ENCODE data around the gene CSTPP1.

DNA sequence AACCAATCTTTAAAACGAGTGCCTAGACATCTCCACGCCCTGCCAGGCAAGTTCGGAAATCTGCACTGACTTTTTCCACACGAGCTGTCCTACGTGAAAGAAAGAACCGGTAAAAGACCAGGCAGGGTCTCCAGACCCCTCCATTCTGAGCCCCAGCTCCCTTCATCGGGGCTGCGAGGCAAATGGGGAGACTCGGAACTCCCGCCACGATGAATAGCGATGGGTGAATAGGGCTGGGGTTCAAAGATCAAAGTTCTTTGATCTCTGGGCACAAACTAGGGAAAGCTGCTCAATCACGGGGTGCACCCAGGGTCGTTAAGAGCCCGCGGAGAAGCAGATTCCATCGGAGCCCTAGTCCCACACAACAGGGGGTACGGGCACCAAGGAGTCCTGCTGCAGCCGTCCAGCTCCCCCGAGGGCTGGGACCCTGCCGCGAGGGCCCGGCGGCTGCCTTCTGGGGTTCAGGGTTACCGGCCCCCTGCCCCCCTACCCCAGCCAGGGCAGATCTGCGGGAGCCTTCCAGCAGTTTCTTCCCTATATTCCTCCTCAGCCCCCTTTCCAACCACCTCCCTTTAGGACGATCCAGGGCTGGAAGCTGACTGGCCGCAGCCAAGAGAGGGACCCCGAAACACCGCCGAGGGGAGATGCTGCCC lies 19.3 kb upstream of the CSTPP1 start:
- TF ChIP-seq, protein P1, sequence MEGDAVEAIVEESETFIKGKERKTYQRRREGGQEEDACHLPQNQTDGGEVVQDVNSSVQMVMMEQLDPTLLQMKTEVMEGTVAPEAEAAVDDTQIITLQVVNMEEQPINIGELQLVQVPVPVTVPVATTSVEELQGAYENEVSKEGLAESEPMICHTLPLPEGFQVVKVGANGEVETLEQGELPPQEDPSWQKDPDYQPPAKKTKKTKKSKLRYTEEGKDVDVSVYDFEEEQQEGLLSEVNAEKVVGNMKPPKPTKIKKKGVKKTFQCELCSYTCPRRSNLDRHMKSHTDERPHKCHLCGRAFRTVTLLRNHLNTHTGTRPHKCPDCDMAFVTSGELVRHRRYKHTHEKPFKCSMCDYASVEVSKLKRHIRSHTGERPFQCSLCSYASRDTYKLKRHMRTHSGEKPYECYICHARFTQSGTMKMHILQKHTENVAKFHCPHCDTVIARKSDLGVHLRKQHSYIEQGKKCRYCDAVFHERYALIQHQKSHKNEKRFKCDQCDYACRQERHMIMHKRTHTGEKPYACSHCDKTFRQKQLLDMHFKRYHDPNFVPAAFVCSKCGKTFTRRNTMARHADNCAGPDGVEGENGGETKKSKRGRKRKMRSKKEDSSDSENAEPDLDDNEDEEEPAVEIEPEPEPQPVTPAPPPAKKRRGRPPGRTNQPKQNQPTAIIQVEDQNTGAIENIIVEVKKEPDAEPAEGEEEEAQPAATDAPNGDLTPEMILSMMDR (IDR thresholded peaks at IDR 0.05; ENCODE audit: insufficient read depth, low read length): no peak
- no peak for TF ChIP-seq SPI1 (IDR thresholded peaks at IDR 0.05; ENCODE audit: borderline replicate concordance, low read depth)
- TF ChIP-seq POLR2AphosphoS5 (IDR thresholded peaks at IDR 0.05; ENCODE audit: low read depth): no peak

All from HL-60 (cell line).